Skeletal muscle tissue (tissue), 4 donors: ENCODE data around the gene ABI3BP. TPM values are rescaled to one million over a fixed set of nuclear protein-coding genes. Genes with fewer than 3 reads are reported as not detected.

Experiments used
- H3K27ac ChIP-seq: one replicate; pipeline ENCODE4 v1.7.0; 2013; ENCODE audit warnings: mild to moderate bottlenecking, low read depth, low read length, inconsistent platforms
- H3K27me3 ChIP-seq, 3 donors: one replicate each; pipeline ENCODE4 v1.7.0; 2013; ENCODE audit warnings: low read length in 3 of 3; ENCODE audit not compliant: control insufficient read depth in 3 of 3, insufficient read depth in 3 of 3
- H3K36me3 ChIP-seq, 3 donors: one replicate each; pipeline ENCODE4 v1.7.0; 2013; ENCODE audit warnings: low read length in 3 of 3; ENCODE audit not compliant: control insufficient read depth in 3 of 3, insufficient read depth in 3 of 3
- H3K4me1 ChIP-seq, 3 donors: one replicate each; pipeline ENCODE4 v1.7.0; 2013; ENCODE audit warnings: low read length in 3 of 3, mild to moderate bottlenecking in 3 of 3; ENCODE audit not compliant: control insufficient read depth in 3 of 3, insufficient read depth in 3 of 3
- H3K4me3 ChIP-seq, 3 donors: one replicate each; pipeline ENCODE4 v1.7.0; 2013; ENCODE audit warnings: low read length in 3 of 3
- H3K9ac ChIP-seq, 3 donors: one replicate each; pipeline ENCODE4 v1.7.0; 2013; ENCODE audit warnings: low read length in 3 of 3, mild to moderate bottlenecking in 3 of 3, moderate library complexity in 2 of 3, low read depth in 1 of 3
- H3K9me3 ChIP-seq, 3 donors: one replicate each; pipeline ENCODE4 v1.7.0; 2013; ENCODE audit warnings: low read length in 3 of 3; ENCODE audit not compliant: control insufficient read depth in 3 of 3
- total RNA-seq: library from RNA; depleted of rRNA; stranded (reverse); fragments of >200 nt; gene quantifications from one replicate; pipeline ENCODE4 v1.2.3, GENCODE V29; 2014
- donor health status: Osteomylitis.

ABI3BP gene
- total RNA-seq, 1 donor from 2014 or later, result 63.2 TPM

DNA sequence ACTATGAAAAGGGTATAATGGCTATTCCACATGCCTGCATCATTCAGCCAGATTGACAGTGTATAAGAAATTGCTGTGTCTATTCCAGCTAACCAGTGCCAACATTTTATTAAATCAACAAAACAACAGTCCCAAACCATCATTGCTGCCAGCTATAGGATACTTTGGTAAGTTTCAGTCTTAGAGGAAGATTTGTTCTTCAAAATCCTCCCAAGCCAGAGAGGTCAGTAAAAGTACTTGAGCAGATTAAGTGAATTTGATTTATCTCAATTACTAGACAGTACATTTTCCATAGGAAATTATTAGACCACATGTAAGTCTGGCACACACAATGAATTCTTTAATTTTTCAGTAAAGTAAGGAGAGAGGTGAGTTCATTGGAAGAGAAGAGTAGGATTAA, 233.3 kb downstream of the ABI3BP start:
- Histone ChIP-seq H3K36me3 (peaks cover 0 to 2% (median 0%) of the 10 kb centered on the region in 3 donors), H3K27me3 (no peaks in the 10 kb centered on the region), H3K27ac (no peak overlapping the region), H3K4me3 (no peak overlapping the region), H3K4me1 (peaks cover 0 to 10% (median 4%) of the 10 kb centered on the region in 3 donors), H3K9ac (no peak overlapping the region), H3K9me3 (no peaks in the 10 kb centered on the region)

- Histone ChIP-seq H3K36me3 (peaks cover 0 to 2% (median 0%) of the 10 kb centered on the region in 3 donors), H3K9me3 (no peaks in the 10 kb centered on the region), H3K4me1 (peaks cover 3 to 16% (median 12%) of the 10 kb centered on the region in 3 donors), H3K9ac (no peak overlapping the region), H3K4me3 (no peak overlapping the region), H3K27ac (no peak overlapping the region), H3K27me3 (no peaks in the 10 kb centered on the region)
Measured at GRCh38 chr3:100759159-100759558, 234.1 kb downstream of the ABI3BP start.

- Histone ChIP-seq H3K4me1 (peaks cover 10 to 21% (median 15%) of the 10 kb centered on the region in 3 donors), H3K9me3 (no peaks in the 10 kb centered on the region), H3K27me3 (no peaks in the 10 kb centered on the region), H3K36me3 (peaks cover 5 to 14% (median 5%) of the 10 kb centered on the region in 3 donors), H3K4me3 (no peak overlapping the region), H3K9ac (no peak overlapping the region), H3K27ac (no peak overlapping the region)
Measured at GRCh38 chr3:100756441-100756840, 236.8 kb downstream of the ABI3BP start.

GRCh38 chr3:100754563-100755334, 238.5 kb downstream of the ABI3BP start:
- H3K27ac ChIP-seq, result no peak overlapping the region
- H3K4me3 ChIP-seq, result no peak overlapping the region
- H3K36me3 ChIP-seq, result peaks cover 5 to 16% (median 11%) of the 10 kb centered on the region in 3 donors
- H3K4me1 ChIP-seq, result peaks cover 10 to 21% (median 15%) of the 10 kb centered on the region in 3 donors
- no peak overlapping the region for H3K9ac ChIP-seq
- no peaks in the 10 kb centered on the region for H3K9me3 ChIP-seq
- no peaks in the 10 kb centered on the region for H3K27me3 ChIP-seq

DNA sequence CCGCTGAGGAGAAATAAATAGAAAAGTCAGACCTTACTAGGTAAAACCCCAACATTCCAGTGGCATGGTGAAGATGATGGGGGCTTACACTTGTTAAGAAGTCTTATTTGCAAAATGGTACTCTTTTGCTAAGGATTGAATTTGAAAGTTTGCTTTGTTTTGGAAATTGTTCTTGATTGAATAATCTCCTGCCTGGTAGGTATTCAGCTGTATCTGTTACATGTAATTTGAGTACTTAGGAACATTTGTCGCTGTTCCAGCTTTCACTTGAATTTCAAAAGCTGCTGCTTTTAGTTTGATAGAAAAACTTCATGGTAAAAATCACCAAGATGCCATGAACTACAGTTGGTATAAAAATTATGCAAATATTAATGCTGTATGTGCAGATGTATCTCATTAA, 239.4 kb downstream of the ABI3BP start:
- H3K36me3 ChIP-seq, result peaks cover 5 to 24% (median 20%) of the 10 kb centered on the region in 3 donors
- H3K27ac ChIP-seq, result no peak overlapping the region
- H3K9ac ChIP-seq, result no peak overlapping the region
- no peaks in the 10 kb centered on the region for H3K27me3 ChIP-seq
- H3K4me1 ChIP-seq, result peaks cover 10 to 17% (median 15%) of the 10 kb centered on the region in 3 donors
- H3K9me3 ChIP-seq, result no peaks in the 10 kb centered on the region
- no peak overlapping the region for H3K4me3 ChIP-seq

DNA sequence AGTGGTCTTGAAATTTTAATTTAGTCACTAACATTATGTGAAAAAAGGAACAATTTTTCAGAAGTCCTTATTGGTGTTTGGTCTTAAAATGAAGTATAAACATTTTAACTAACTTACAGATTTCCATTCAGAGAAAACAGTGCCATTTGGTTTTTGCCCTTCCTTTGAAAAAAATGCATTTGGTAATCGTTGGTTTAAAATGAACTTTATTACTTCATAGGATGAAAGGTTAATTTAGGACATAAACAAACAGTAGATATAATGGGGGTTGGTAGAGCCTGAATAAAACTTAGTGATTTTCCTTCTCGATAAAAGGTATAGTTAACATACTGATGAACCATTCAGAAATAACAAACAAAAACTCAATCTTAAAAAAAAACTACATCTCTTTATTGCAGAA, 244.3 kb downstream of the ABI3BP start:
- Histone ChIP-seq H3K36me3 (peaks cover 15 to 42% (median 32%) of the 10 kb centered on the region in 3 donors), H3K4me1 (peaks cover 2 to 9% (median 5%) of the 10 kb centered on the region in 3 donors), H3K4me3 (no peak overlapping the region), H3K27ac (no peak overlapping the region), H3K9ac (no peak overlapping the region), H3K9me3 (no peaks in the 10 kb centered on the region), H3K27me3 (no peaks in the 10 kb centered on the region)

- Histone ChIP-seq H3K4me1 (peaks cover 0 to 6% (median under 1%) of the 10 kb centered on the region in 3 donors), H3K27me3 (no peaks in the 10 kb centered on the region), H3K4me3 (no peak overlapping the region), H3K27ac (no peak overlapping the region), H3K9me3 (no peaks in the 10 kb centered on the region), H3K9ac (no peak overlapping the region), H3K36me3 (peaks cover 15 to 45% (median 32%) of the 10 kb centered on the region in 3 donors)
Measured at GRCh38 chr3:100748220-100748619, 245.0 kb downstream of the ABI3BP start.

GRCh38 chr3:100746092-100746491, 247.1 kb downstream of the ABI3BP start:
- Histone ChIP-seq H3K9ac (no peak overlapping the region), H3K4me3 (no peak overlapping the region), H3K9me3 (no peaks in the 10 kb centered on the region), H3K36me3 (peaks cover 10 to 44% (median 37%) of the 10 kb centered on the region in 3 donors), H3K4me1 (peaks cover 0 to 6% (median 0%) of the 10 kb centered on the region in 3 donors), H3K27me3 (no peaks in the 10 kb centered on the region), H3K27ac (no peak overlapping the region)

DNA sequence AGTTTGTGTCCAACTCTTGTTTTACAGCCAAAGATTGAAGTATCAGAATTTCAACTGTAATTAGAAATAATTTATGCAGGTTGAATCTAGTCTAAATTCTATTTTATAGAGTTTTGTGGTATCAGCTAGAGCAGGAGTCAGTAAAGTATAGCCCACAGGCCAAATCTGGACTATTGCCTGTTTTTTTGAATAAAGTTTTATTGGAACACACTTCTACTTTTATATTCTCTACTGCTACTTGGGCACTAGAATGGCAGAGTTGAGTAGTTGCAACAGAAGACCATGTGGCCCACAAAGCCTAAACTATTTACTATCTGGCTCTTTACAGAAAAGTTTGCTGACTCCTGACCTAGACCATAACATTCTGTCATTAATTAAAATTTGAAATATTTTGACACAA, 247.6 kb downstream of the ABI3BP start:
- Histone ChIP-seq H3K27ac (no peak overlapping the region), H3K4me1 (peaks cover 0 to 6% (median 0%) of the 10 kb centered on the region in 3 donors), H3K9ac (no peak overlapping the region), H3K9me3 (no peaks in the 10 kb centered on the region), H3K4me3 (no peak overlapping the region), H3K36me3 (peaks cover 10 to 44% (median 39%) of the 10 kb centered on the region in 3 donors), H3K27me3 (no peaks in the 10 kb centered on the region)

DNA sequence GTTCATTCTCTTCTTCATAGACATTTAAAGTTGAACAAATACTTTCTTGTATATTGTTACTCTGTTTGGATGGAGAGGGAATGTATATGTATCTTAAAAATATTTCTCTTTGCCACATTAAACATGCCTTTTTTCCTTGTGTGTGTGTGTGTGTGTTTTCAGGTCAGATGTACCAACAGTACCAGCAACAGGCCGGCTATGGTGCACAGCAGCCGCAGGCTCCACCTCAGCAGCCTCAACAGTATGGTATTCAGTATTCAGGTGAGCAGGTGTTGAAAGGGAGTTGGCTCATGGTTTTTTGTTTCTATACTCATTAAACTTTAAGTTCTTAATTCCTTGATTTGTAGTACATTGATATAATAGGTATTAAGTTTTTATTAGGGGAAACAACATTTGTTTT, 248.6 kb downstream of the ABI3BP start:
- peaks cover 0 to 6% (median 0%) of the 10 kb centered on the region in 3 donors for H3K4me1 ChIP-seq
- H3K9ac ChIP-seq, result no peak overlapping the region
- H3K4me3 ChIP-seq, result no peak overlapping the region
- H3K36me3 ChIP-seq, result peaks cover 10 to 50% (median 35%) of the 10 kb centered on the region in 3 donors
- H3K9me3 ChIP-seq, result no peaks in the 10 kb centered on the region
- H3K27ac ChIP-seq, result no peak overlapping the region
- no peaks in the 10 kb centered on the region for H3K27me3 ChIP-seq
